Natural killer cell (primary cell): ENCODE results near the gene NBPF4. TPM values are rescaled to one million over a fixed set of nuclear protein-coding genes. Genes with fewer than 3 reads are reported as not detected.

ENCODE experiments used
- ATAC-seq, 3 donors: fragments of 150-1000 bp in 2 of 3; fragments of 200-7000 bp in 1 of 3; cut with Tn5 transposase; 1 replicate in 1 of 3; 2 replicates in 2 of 3; pipeline ENCODE4 v1.10.0; 2021; ENCODE audit warnings: mild to moderate bottlenecking in 2 of 3, moderate library complexity in 2 of 3
- DNase-seq, 2 donors: peaks; one replicate each; pipeline versions ENCODE4 v3.0.0 to v3.0.0-alpha.2; 2013 to 2021; ENCODE audit warnings: mixed read lengths in 1 of 2
- H3K27ac ChIP-seq: one replicate; pipeline ENCODE4 v1.5.1; 2013; ENCODE audit warnings: mild to moderate bottlenecking, low read length
- H3K27me3 ChIP-seq: one replicate; pipeline ENCODE4 v1.6.1; 2013; ENCODE audit warnings: low read length; ENCODE audit not compliant: control insufficient read depth, insufficient read depth
- H3K36me3 ChIP-seq: one replicate; pipeline ENCODE4 v1.6.1; 2013; ENCODE audit warnings: low read length; ENCODE audit not compliant: control insufficient read depth, insufficient read depth
- H3K4me1 ChIP-seq: one replicate; pipeline ENCODE4 v1.6.1; 2013; ENCODE audit warnings: low read length; ENCODE audit not compliant: control insufficient read depth, insufficient read depth
- H3K4me3 ChIP-seq: one replicate; pipeline ENCODE4 v1.5.1; 2013; ENCODE audit warnings: low read length
- H3K9me3 ChIP-seq: one replicate; pipeline ENCODE4 v1.6.1; 2013; ENCODE audit warnings: low read length; ENCODE audit not compliant: control insufficient read depth, insufficient read depth
- H3K27ac Mint-ChIP-seq, 2 donors: one replicate each; pipeline ENCODE4 v1.8.0; 2022; ENCODE audit warnings: mild to moderate bottlenecking in 2 of 2, mixed read lengths in 2 of 2, moderate library complexity in 1 of 2
- H3K27me3 Mint-ChIP-seq, 2 donors: one replicate each; pipeline ENCODE4 v1.8.0; 2022; ENCODE audit warnings: low read depth in 2 of 2, mixed read lengths in 2 of 2
- H3K36me3 Mint-ChIP-seq: one replicate; pipeline ENCODE4 v1.8.0; 2022; ENCODE audit warnings: mixed read lengths
- H3K4me1 Mint-ChIP-seq, 2 donors: one replicate each; pipeline ENCODE4 v1.8.0; 2022; ENCODE audit warnings: mixed read lengths in 2 of 2
- H3K4me3 Mint-ChIP-seq: one replicate; pipeline ENCODE4 v1.8.0; 2022; ENCODE audit warnings: mild to moderate bottlenecking, moderate library complexity, mixed read lengths
- H3K9me3 Mint-ChIP-seq, 2 donors: one replicate each; pipeline ENCODE4 v1.8.0; 2022; ENCODE audit warnings: mixed read lengths in 2 of 2
- WGBS: methylation state at CpG from one replicate; pipeline ENCODE4 v1.1.7; 2013; ENCODE audit warnings: missing lambda C conversion rate; ENCODE audit not compliant: insufficient coverage; 5-methylcytosine and 5-hydroxymethylcytosine counted together
- intact Hi-C: fragments of 100-400 bp; cut with micrococcal nuclease; formaldehyde crosslinking; loops from one replicate; pipeline ENCODE4 v1.14.2; 2022
- total RNA-seq, 4 donors: library from RNA; stranded (reverse); fragments of 120-200 nt in 1 of 4; gene quantifications; one replicate each; pipeline versions ENCODE4 v1.2.3 to v1.2.4, GENCODE V29; 2013 to 2022
- TF ChIP-seq, protein P1 (sequence below): fragments of 200-600 bp; IDR thresholded peaks from one replicate; pipeline ENCODE4 v1.8.0; 2022; ENCODE audit warnings: antibody characterized with exemption

The NBPF4 gene
- total RNA-seq, 3 donors from 2014 or later (not counting 1 experiment from before 2014, with no cell fraction given), result not detected

DNA sequence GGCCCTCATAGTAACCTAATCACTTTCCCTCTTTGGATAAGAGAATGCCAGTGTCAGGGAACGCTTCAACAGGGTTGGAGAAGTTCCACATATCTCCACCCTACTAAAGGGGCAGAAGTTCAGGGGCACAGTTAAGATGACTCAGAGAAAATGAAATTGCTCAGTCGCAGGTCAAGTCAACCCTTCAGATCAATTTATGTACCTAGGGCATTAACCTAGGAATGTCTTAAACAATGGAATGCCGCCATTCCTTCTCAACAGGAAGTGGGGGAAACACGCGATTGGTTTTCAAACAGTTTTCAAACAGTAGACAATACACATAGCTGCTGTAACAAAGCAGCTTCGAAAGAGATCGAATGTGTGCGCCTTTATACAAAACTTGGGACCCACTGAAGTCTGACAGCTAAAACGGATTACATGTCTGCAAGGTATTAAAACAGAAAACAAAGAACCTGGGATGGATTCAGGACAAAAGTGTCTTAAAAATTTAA, 44.6 kb downstream of the NBPF4 start:
- H3K9me3 Mint-ChIP-seq, result peaks cover 0 to 2% of the 10 kb centered on the region in 2 donors
- peaks cover 34 to 37% of the 10 kb centered on the region in 2 donors for H3K4me1 Mint-ChIP-seq
- Histone ChIP-seq H3K9me3 (no peaks in the 10 kb centered on the region), H3K4me1 (peaks cover 15% of the 10 kb centered on the region), H3K27me3 (no peaks in the 10 kb centered on the region), H3K36me3 (peaks cover 3% of the 10 kb centered on the region), H3K4me3 (peak overlapping the region; percentile 60), H3K27ac (peak overlapping the region; percentile 47)
- peaks cover 0 to 7% of the 10 kb centered on the region in 2 donors for H3K27me3 Mint-ChIP-seq
- TF ChIP-seq, protein P1, sequence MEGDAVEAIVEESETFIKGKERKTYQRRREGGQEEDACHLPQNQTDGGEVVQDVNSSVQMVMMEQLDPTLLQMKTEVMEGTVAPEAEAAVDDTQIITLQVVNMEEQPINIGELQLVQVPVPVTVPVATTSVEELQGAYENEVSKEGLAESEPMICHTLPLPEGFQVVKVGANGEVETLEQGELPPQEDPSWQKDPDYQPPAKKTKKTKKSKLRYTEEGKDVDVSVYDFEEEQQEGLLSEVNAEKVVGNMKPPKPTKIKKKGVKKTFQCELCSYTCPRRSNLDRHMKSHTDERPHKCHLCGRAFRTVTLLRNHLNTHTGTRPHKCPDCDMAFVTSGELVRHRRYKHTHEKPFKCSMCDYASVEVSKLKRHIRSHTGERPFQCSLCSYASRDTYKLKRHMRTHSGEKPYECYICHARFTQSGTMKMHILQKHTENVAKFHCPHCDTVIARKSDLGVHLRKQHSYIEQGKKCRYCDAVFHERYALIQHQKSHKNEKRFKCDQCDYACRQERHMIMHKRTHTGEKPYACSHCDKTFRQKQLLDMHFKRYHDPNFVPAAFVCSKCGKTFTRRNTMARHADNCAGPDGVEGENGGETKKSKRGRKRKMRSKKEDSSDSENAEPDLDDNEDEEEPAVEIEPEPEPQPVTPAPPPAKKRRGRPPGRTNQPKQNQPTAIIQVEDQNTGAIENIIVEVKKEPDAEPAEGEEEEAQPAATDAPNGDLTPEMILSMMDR, result no peak
- H3K27ac Mint-ChIP-seq, result peak overlapping the region; percentile 75 to 89
- DNase-seq, result peak in 1 of 2 donors; percentile 25
- 15% methylated on average over 9 of the region's 9 CpGs for WGBS
- peak overlapping the region; percentile 92 for H3K4me3 Mint-ChIP-seq
- no peak for ATAC-seq
- intact Hi-C loops, result no loop called here
- H3K36me3 Mint-ChIP-seq, result no peaks in the 10 kb centered on the region

DNA sequence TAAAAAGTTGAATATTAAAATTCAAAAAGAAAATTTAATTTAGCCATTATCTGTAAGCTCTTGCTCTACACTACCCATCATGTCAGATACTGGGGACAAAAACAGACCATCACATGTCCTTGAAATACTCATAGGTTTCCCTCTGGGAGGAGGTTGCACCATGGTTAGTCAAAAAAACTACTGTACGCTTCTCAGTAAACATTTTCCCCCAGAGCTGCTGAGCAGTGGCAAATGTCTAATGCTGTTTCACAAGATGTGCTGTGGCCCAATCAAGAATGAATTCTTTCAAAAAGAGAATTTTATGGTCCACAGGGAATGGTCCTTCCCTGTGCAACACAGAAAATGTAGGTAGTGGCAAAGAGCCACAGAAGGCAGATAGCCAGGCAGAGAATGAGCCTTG, 49.8 kb downstream of the NBPF4 start:
- no peak overlapping the region for H3K27ac ChIP-seq
- 89% methylated on average over 1 of the region's 1 CpG for WGBS
- peaks cover 5% of the 10 kb centered on the region for H3K36me3 ChIP-seq
- Mint-ChIP-seq H3K36me3 (peaks cover 8% of the 10 kb centered on the region), H3K4me1 (peaks cover 17 to 18% of the 10 kb centered on the region in 2 donors), H3K27ac (no peak overlapping the region), H3K4me3 (no peak overlapping the region), H3K9me3 (peaks cover 2 to 5% of the 10 kb centered on the region in 2 donors), H3K27me3 (no peaks in the 10 kb centered on the region)
- no peak for ATAC-seq
- no peak for DNase-seq
- H3K9me3 ChIP-seq, result peaks cover 17% of the 10 kb centered on the region
- no peaks in the 10 kb centered on the region for H3K27me3 ChIP-seq
- intact Hi-C loops, result no loop called here
- H3K4me3 ChIP-seq, result no peak overlapping the region
- TF ChIP-seq, protein P1, result no peak
- H3K4me1 ChIP-seq, result peaks cover 3% of the 10 kb centered on the region

DNA sequence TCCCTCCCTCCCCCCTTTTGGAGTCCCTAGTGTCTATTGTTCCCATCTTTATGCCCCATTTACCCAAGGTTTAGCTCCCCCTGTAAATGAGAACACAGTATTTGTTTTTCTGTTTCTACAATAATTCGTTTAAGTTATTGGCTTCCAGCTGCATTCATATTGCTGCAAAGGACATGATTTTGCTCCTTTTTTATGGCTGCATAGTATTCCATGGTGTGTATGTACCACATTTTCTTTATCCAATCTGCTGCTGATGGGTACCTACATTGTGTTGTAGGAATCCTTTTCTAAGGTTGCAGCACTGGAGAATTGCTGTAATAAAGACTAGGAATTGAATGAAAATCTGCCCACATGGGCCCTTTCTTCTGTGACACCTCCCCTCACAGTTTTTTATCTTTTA, 50.5 kb downstream of the NBPF4 start:
- intact Hi-C loops, result no loop called here
- peaks cover 13 to 16% of the 10 kb centered on the region in 2 donors for H3K4me1 Mint-ChIP-seq
- peaks cover 2 to 5% of the 10 kb centered on the region in 2 donors for H3K9me3 Mint-ChIP-seq
- WGBS, result no CpG with 5 or more reads among the region's 1 CpG
- no peak overlapping the region for H3K27ac ChIP-seq
- H3K4me3 ChIP-seq, result no peak overlapping the region
- H3K4me1 ChIP-seq, result no peaks in the 10 kb centered on the region
- no peak for ATAC-seq
- no peak for DNase-seq
- H3K27me3 Mint-ChIP-seq, result no peaks in the 10 kb centered on the region
- TF ChIP-seq, protein P1, result no peak
- H3K4me3 Mint-ChIP-seq, result no peak overlapping the region
- H3K27me3 ChIP-seq, result no peaks in the 10 kb centered on the region
- peaks cover 17% of the 10 kb centered on the region for H3K9me3 ChIP-seq
- H3K36me3 ChIP-seq, result peaks cover 5% of the 10 kb centered on the region
- peaks cover 8% of the 10 kb centered on the region for H3K36me3 Mint-ChIP-seq
- no peak overlapping the region for H3K27ac Mint-ChIP-seq

DNA sequence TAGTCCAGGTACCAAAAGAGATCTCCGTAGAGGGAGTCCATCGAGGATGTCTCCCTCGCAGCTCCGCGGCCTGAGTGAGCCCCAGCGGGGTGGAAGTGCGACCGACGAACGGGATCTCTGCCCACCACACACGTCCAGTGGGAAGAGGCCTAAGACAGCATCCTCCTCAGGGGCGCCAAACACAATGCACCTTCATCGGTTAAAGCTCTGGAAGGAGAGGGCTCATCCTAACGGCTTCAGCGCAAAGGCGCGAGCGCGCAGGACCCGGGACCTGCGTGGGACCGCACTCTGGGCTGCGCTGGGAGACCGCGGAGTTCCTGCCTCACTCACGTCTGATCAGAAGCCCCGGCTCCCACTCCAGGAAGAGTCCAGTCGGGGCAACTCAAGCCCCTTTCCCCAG, 51.3 kb downstream of the NBPF4 start:
- no peak for DNase-seq
- no peaks in the 10 kb centered on the region for H3K4me1 ChIP-seq
- no peak overlapping the region for H3K27ac Mint-ChIP-seq
- WGBS, result 96% methylated on average over 27 of the region's 28 CpGs
- H3K9me3 Mint-ChIP-seq, result peaks cover 2 to 7% of the 10 kb centered on the region in 2 donors
- H3K9me3 ChIP-seq, result peaks cover 17% of the 10 kb centered on the region
- no peak overlapping the region for H3K4me3 ChIP-seq
- H3K4me3 Mint-ChIP-seq, result no peak overlapping the region
- no peaks in the 10 kb centered on the region for H3K27me3 Mint-ChIP-seq
- H3K27me3 ChIP-seq, result no peaks in the 10 kb centered on the region
- ATAC-seq, result no peak
- no peak overlapping the region for H3K27ac ChIP-seq
- H3K4me1 Mint-ChIP-seq, result peaks cover 12 to 17% of the 10 kb centered on the region in 2 donors
- intact Hi-C loops, result no loop called here
- TF ChIP-seq, protein P1, result no peak
- H3K36me3 Mint-ChIP-seq, result peaks cover 8% of the 10 kb centered on the region
- peaks cover 5% of the 10 kb centered on the region for H3K36me3 ChIP-seq
